Astrocyte (in vitro differentiated cells and primary cell): ENCODE measurements around the gene EGLN2. TPM values are rescaled to one million over a fixed set of nuclear protein-coding genes. Genes with fewer than 3 reads are reported as not detected.

Experiments
- DNase-seq: peaks from one replicate; pipeline ENCODE4 v3.0.0-alpha.2; 2010; ENCODE audit warnings: low read depth
- FAIRE-seq: peaks from 2 replicates; lab custom pipeline; 2011; peaks lifted over from hg19 to GRCh38; lab: Jason Lieb, UNC
- H2AFZ ChIP-seq: 2 replicates; pipeline ENCODE4 v1.6.0; 2012; ENCODE audit warnings: low read depth, low read length, inconsistent platforms
- H3K27ac ChIP-seq: 2 replicates; pipeline ENCODE4 v1.5.1; 2011; ENCODE audit warnings: low read depth, low read length, inconsistent platforms
- H3K27me3 ChIP-seq: 2 replicates; pipeline ENCODE4 v1.6.0; 2011; ENCODE audit warnings: low read length, inconsistent platforms; ENCODE audit not compliant: insufficient read depth
- H3K36me3 ChIP-seq: 2 replicates; pipeline ENCODE4 v1.5.1; 2011; ENCODE audit warnings: low read length, inconsistent platforms; ENCODE audit not compliant: insufficient read depth
- H3K4me1 ChIP-seq: 2 replicates; pipeline ENCODE4 v1.5.1; 2011; ENCODE audit warnings: low read length, inconsistent platforms; ENCODE audit not compliant: insufficient read depth
- H3K4me2 ChIP-seq: 2 replicates; pipeline ENCODE4 v1.6.0; 2012; ENCODE audit warnings: low read length, inconsistent platforms
- H3K4me3 ChIP-seq: 2 replicates; pipeline ENCODE4 v1.5.1; 2011; ENCODE audit warnings: low read depth, mild to moderate bottlenecking, low read length, inconsistent platforms; ENCODE audit not compliant: insufficient read depth
- H3K79me2 ChIP-seq: 2 replicates; pipeline ENCODE4 v1.6.0; 2012; ENCODE audit warnings: mild to moderate bottlenecking, low read length, inconsistent platforms; ENCODE audit not compliant: insufficient read depth
- H3K9ac ChIP-seq: 2 replicates; pipeline ENCODE4 v1.6.0; 2012; ENCODE audit warnings: mild to moderate bottlenecking, low read length, inconsistent platforms
- H3K9me3 ChIP-seq: 2 replicates; pipeline ENCODE4 v1.5.1; 2012; ENCODE audit warnings: low read depth, mild to moderate bottlenecking, low read length, inconsistent platforms; ENCODE audit not compliant: insufficient read depth
- H4K20me1 ChIP-seq: 2 replicates; pipeline ENCODE4 v1.6.0; 2012; ENCODE audit warnings: low read length, inconsistent platforms; ENCODE audit not compliant: insufficient read depth
- H3K27ac Mint-ChIP-seq: one replicate; pipeline ENCODE4 v1.8.0; 2021; ENCODE audit warnings: mild to moderate bottlenecking, mixed read lengths; ENCODE audit not compliant: unreplicated experiment
- H3K27me3 Mint-ChIP-seq: one replicate; pipeline ENCODE4 v1.8.0; 2021; ENCODE audit warnings: low read depth, mixed read lengths; ENCODE audit not compliant: unreplicated experiment
- H3K36me3 Mint-ChIP-seq: one replicate; pipeline ENCODE4 v1.8.0; 2021; ENCODE audit warnings: low read depth, mixed read lengths; ENCODE audit not compliant: unreplicated experiment
- H3K4me1 Mint-ChIP-seq: one replicate; pipeline ENCODE4 v1.8.0; 2021; ENCODE audit warnings: low read depth, mixed read lengths; ENCODE audit not compliant: unreplicated experiment
- H3K4me3 Mint-ChIP-seq: one replicate; pipeline ENCODE4 v1.8.0; 2021; ENCODE audit warnings: mild to moderate bottlenecking, moderate library complexity, mixed read lengths; ENCODE audit not compliant: unreplicated experiment
- H3K9me3 Mint-ChIP-seq: one replicate; pipeline ENCODE4 v1.8.0; 2021; ENCODE audit warnings: mild to moderate bottlenecking, mixed read lengths; ENCODE audit not compliant: unreplicated experiment
- EZH2 ChIP-seq: IDR thresholded peaks from 2 replicates; pipeline ENCODE4 v1.6.1; 2012; ENCODE audit warnings: mild to moderate bottlenecking, low read length, inconsistent platforms; ENCODE audit not compliant: insufficient read depth
- total RNA-seq: library from RNA; stranded (reverse); gene quantifications from 2 replicates; pipeline ENCODE4 v1.2.1, GENCODE V29; 2021
- TF ChIP-seq, protein P1 (sequence below): IDR thresholded peaks from 2 replicates; pipeline ENCODE4 v1.5.1; 2011; ENCODE audit warnings: low read depth, mild to moderate bottlenecking, inconsistent platforms, low read length, moderate library complexity; ENCODE audit not compliant: insufficient read depth

The EGLN2 gene
- total RNA-seq, 1 donor from 2014 or later, result 84.6 TPM

DNA sequence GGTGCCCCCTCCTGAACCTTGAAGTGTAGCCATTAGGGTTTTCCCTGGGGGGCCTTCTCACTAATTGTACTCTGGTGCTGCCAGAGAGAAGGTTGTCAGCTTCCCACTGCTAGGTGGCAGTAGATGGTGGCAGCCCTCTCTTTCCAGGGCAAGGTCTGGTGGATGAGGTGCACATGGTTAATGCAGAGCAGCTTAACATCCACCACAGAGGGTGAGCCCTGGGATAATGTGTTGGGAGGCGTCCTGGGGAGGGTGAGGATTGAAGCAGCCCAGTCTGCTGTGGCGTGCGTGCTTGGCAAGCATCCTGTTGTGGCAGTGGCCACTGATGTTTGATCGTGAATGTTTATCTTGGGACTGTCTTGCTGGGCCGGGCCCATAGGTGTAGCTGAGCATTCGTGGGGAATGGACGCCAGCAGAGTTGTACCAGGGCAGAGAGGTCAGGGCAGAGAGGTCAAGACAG, 5.8 kb downstream of the EGLN2 start:
- H3K27ac Mint-ChIP-seq, result peak overlapping the region; percentile 85
- Histone ChIP-seq H3K27ac (no peak overlapping the region), H2AFZ (no peak overlapping the region), H3K9me3 (no peaks in the 10 kb centered on the region), H3K4me2 (peak overlapping the region; percentile 5), H3K4me3 (no peak overlapping the region), H3K27me3 (no peaks in the 10 kb centered on the region), H3K4me1 (peaks cover 41% of the 10 kb centered on the region), H3K79me2 (peaks cover 88% of the 10 kb centered on the region), H3K36me3 (peaks cover 4% of the 10 kb centered on the region), H4K20me1 (peaks cover 97% of the 10 kb centered on the region), H3K9ac (no peak overlapping the region)
- no peak overlapping the region for H3K4me3 Mint-ChIP-seq
- FAIRE-seq (no peak), DNase-seq (no peak)
- H3K4me1 Mint-ChIP-seq, result peaks cover 45% of the 10 kb centered on the region
- peaks cover 12% of the 10 kb centered on the region for H3K36me3 Mint-ChIP-seq
- H3K9me3 Mint-ChIP-seq, result no peaks in the 10 kb centered on the region
- H3K27me3 Mint-ChIP-seq, result no peaks in the 10 kb centered on the region
- TF ChIP-seq, protein P1, sequence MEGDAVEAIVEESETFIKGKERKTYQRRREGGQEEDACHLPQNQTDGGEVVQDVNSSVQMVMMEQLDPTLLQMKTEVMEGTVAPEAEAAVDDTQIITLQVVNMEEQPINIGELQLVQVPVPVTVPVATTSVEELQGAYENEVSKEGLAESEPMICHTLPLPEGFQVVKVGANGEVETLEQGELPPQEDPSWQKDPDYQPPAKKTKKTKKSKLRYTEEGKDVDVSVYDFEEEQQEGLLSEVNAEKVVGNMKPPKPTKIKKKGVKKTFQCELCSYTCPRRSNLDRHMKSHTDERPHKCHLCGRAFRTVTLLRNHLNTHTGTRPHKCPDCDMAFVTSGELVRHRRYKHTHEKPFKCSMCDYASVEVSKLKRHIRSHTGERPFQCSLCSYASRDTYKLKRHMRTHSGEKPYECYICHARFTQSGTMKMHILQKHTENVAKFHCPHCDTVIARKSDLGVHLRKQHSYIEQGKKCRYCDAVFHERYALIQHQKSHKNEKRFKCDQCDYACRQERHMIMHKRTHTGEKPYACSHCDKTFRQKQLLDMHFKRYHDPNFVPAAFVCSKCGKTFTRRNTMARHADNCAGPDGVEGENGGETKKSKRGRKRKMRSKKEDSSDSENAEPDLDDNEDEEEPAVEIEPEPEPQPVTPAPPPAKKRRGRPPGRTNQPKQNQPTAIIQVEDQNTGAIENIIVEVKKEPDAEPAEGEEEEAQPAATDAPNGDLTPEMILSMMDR, result no peak
- no peak for TF ChIP-seq EZH2

DNA sequence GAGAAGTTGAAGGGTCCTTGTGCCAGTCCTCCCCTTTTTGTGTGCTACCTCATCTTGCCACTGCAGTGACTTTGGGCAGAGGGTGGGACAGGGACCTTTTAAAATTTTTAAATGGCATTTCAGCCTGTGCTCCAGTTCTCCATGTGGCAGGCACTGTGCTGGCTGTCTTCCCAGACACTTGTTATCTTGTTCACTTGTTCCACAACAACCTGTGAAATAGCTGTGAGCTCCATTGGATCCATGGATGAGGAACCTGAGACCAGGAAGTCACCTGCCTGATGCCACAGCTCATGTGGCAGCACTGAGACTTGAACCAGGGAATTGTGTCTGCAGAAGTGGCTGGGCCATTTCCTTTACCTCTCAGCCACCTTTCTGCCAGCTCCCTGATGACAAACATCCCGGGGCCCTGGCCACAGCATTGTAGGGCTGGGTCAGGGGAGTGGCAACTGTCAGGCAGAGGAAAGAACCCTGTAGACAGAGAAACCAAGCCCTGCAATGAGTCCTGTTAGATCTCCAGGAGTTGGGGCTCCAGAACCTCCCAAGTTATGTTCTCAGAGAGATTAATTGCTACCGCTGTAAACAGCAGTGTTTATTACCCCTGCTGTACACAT, 6.4 kb downstream of the EGLN2 start:
- TF ChIP-seq, protein P1, result no peak
- no peak for TF ChIP-seq EZH2
- Mint-ChIP-seq H3K36me3 (peaks cover 12% of the 10 kb centered on the region), H3K4me1 (peaks cover 47% of the 10 kb centered on the region), H3K4me3 (no peak overlapping the region), H3K27me3 (no peaks in the 10 kb centered on the region), H3K27ac (peak overlapping the region; percentile 53), H3K9me3 (no peaks in the 10 kb centered on the region)
- Histone ChIP-seq H3K9me3 (no peaks in the 10 kb centered on the region), H3K9ac (no peak overlapping the region), H2AFZ (no peak overlapping the region), H4K20me1 (peaks cover 95% of the 10 kb centered on the region), H3K27ac (no peak overlapping the region), H3K4me3 (no peak overlapping the region), H3K4me1 (peaks cover 40% of the 10 kb centered on the region), H3K4me2 (no peak overlapping the region), H3K79me2 (peaks cover 82% of the 10 kb centered on the region), H3K27me3 (no peaks in the 10 kb centered on the region), H3K36me3 (peaks cover 4% of the 10 kb centered on the region)
- no peak for FAIRE-seq
- DNase-seq, result no peak

DNA sequence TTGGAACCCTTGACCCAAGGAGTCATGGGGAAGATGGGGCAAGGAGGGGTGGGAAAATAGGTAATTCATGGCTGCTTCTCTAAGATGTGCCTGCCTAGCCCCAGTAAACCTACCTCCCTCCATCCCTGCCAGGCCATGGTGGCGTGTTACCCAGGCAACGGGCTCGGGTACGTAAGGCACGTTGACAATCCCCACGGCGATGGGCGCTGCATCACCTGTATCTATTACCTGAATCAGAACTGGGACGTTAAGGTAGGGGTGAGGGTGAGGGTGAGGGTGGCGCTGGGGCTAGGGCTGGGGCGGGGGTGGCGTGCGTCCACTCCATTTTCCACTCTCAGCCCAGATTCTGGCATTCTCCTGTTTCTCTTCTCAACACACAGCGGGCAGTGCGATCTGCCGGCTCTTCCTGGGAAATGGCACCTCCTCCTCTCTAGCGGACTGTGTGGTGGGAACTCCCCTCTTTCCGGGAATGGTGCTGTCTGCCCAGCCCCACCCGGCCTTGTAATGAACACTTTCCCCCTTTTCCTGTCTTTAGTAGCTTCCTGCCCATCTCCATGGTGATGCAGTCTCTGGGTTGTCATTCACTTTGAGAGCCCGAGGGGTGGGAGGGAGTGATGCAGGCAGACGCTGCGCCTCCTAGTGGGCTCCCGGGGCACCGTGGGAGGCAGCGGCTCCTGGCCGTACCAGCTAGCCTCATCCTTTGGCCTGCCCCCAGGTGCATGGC, 7.6 kb downstream of the EGLN2 start:
- H3K36me3 ChIP-seq, result peaks cover 4% of the 10 kb centered on the region
- H4K20me1 ChIP-seq, result peaks cover 84% of the 10 kb centered on the region
- TF ChIP-seq, protein P1, result peak; percentile 85
- TF ChIP-seq EZH2, result no peak
- H3K27me3 Mint-ChIP-seq, result no peaks in the 10 kb centered on the region
- H3K4me1 Mint-ChIP-seq, result peaks cover 48% of the 10 kb centered on the region
- peaks cover 71% of the 10 kb centered on the region for H3K79me2 ChIP-seq
- H3K9me3 ChIP-seq, result no peaks in the 10 kb centered on the region
- DNase-seq (peak; percentile 94), FAIRE-seq (no peak)
- peak overlapping the region; percentile 47 for H3K27ac ChIP-seq
- peak overlapping the region; percentile 88 for H3K27ac Mint-ChIP-seq
- H3K4me1 ChIP-seq, result peaks cover 35% of the 10 kb centered on the region
- peak overlapping the region; percentile 51 for H3K9ac ChIP-seq
- no peak overlapping the region for H3K4me3 ChIP-seq
- no peak overlapping the region for H2AFZ ChIP-seq
- H3K9me3 Mint-ChIP-seq, result no peaks in the 10 kb centered on the region
- no peaks in the 10 kb centered on the region for H3K27me3 ChIP-seq
- peak overlapping the region; percentile 66 for H3K4me2 ChIP-seq
- H3K36me3 Mint-ChIP-seq, result peaks cover 14% of the 10 kb centered on the region
- peak overlapping the region; percentile 75 for H3K4me3 Mint-ChIP-seq
